GM18868 (cell line): ENCODE results near the gene RLIM.
"Not testable (repeated sequence)": the region's sequence is repeated elsewhere in the genome, so short reads cannot be mapped to it uniquely, and the experiment has no call there.

Experiments
- ATAC-seq: cut with Tn5 transposase; IDR thresholded peaks from one replicate; pipeline ENCODE4 v1.9.1; 2021; ENCODE audit warnings: mild to moderate bottlenecking, moderate library complexity; ENCODE audit not compliant: unreplicated experiment

RLIM gene, protein sequence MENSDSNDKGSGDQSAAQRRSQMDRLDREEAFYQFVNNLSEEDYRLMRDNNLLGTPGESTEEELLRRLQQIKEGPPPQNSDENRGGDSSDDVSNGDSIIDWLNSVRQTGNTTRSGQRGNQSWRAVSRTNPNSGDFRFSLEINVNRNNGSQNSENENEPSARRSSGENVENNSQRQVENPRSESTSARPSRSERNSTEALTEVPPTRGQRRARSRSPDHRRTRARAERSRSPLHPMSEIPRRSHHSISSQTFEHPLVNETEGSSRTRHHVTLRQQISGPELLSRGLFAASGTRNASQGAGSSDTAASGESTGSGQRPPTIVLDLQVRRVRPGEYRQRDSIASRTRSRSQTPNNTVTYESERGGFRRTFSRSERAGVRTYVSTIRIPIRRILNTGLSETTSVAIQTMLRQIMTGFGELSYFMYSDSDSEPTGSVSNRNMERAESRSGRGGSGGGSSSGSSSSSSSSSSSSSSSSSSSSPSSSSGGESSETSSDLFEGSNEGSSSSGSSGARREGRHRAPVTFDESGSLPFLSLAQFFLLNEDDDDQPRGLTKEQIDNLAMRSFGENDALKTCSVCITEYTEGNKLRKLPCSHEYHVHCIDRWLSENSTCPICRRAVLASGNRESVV

DNA sequence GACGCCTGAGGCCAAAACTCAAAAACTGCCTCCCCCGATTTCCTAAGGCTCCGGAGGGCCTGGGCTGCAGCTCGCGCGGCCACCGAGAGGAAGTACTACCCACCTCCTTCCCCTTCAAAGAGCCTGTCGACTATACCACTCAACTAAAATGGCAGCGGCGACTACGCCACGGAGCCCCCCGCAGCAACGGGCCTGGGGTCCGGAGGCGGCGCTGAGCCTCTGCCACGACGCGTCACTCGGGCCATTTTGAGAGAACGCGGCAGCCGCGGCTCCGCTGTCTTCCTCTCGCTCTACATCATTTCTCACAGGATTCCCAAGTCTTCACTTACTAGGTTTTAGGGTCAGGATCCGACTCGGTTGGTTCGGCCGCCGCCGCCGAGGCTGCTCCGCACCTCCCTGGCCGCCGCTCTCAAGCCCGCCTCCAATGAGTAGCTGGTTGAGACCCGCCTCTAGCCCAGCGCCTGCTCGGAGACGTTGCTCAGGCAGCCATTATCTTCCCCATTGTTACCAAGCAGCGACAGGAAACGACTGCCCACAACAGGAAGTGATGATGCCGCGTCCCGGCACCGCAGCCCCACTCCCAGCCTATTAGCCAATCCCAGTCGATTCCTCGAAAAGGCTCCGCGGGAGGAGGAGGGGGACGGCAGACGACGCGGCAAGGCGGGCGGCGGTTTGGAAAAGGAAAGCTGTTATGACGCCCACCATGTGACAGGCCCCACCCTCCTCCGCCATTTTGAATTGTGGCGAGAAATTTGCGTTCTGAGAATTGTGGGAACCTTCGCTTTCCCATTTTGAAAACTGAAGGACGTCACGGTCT is at the start of gene RLIM:
Gene RLIM (minus strand): TSS at position 532 of the 817 bp plus-strand sequence. CDS start 18,647 bp downstream, outside the sequence.
- ATAC-seq = peak; percentile 94

DNA sequence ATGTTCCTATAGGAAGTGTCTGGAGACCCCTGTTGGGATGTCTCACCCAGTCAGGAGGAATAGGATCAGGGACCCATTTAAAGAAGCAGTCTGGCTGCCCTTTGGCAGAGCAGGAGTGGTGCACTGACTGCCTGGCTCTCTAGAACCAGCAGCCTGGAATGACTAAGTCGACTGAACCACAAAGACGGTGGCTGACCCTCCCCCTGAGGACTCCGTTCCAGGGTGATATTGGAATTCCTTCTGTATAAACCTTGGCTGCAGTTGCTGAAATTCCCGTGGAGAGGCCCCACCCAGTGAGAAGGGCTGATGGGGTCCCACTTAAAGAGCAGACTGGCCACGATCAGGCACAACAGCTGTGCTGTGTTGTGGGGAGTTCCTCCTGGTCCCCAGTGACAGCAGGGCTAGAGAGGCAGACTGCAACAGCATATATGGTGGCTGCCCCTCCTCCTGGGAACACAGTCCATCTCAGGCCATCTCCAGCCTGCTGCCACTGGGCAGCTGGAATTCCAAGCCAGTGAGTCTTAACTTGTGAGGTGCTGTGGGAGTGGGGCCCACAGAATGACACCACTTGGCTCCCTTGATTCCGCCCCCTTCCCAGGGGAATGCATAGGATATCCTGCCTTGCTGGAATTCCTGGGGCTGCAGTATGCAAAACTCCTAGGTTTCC is 41.8 kb upstream of the RLIM start:
- no peak for ATAC-seq

DNA sequence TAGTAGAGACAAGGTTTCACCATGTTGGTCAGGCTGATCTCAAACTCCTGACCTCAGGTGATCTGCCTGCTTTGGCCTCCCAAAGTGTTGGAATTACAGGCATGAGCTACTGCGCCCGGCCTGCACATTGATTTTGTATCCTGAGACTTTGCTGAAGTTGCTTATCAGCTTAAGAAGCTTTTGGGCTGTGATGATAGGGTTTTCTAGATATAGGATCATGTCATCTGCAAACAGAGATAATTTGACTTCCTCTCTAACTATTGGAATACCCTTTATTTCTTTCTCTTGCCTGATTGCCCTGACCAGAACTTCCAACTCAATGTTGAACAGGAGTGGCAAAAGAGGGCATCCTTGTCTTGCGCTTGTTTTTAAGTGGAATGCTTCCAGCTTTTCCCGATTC is 40.5 kb upstream of the RLIM start:
- ATAC-seq = not testable (repeated sequence)

DNA sequence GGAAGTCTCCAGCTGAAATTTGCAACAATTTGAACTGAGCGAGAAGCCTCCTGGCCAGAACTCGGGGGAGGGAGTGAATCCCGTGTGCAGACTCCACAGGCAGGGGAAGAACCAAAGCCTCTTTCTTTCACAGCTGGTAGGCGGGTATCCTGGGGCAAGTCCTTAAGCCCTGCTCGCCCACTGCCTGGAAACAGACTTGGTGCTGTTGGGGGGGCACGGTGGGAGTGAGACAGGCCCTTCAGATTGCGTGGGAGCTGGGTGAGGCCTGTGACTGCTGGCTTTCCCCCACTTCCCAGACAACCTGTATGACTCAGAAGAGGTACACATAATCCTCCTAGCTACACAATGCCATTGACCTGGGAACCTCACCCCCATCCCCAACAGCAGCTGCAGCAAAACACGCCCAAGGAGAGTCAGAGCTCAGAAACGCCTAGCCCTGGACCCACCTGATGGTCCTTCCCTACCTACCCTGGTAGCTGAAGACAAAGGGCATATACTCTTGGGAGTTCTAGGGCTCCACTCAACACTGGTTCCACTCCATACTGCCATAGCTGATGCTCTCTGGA is 22.4 kb upstream of the RLIM start:
- no peak for ATAC-seq

DNA sequence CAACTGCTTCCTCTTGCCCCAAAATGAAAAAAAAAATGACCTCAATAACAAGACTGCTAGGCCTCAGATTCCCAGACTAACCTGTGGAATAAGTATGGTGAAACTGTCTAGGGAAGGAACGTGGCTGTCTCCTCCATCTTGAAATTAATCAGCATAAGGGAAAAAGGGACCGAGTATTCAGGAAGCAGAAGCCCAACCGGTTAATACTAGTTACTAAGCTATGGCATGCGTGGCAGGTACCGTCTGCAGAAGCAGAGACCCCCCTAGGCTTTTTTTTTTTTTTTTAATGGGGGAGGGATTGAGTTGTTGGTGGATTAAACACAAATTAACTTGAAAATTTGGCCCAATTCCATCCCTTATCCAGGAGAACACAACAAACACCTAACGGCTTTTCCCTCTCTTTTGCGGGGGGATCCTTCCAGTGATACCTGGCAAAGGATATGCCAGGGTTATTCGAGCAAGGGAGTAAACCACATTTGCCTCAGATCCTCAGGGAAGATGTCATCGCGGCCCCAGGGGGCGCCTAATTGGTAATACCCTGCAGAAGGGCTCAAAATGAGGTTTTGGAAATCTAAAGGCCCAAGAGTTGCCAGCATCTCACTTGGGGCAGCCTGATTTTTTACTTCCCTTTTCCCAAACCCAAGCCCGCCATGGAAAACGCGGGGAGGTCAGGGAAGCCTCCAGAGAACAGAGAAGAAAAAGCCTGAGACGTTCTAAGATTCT is 893 bp downstream of the RLIM start:
- no peak for ATAC-seq

DNA sequence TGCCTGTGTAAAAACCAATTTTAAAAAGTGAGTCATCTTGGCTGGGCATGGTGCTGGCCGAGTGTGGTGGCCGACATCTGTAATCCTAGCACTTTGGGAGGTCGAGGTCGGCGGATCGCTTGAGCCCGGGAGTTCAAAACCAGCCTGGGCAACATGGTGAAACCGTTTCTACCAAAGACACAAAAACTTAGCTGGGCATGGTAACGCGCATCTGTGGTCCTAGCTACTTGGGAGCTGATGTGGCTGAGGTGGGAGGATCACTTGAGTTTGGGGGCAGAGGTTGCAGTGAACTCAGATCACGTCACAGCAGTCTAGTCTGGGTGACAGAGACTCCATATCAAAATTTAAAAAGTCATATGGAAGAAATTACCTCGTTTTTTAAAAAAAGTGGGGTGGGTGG is 7.6 kb downstream of the RLIM start:
- no peak for ATAC-seq

DNA sequence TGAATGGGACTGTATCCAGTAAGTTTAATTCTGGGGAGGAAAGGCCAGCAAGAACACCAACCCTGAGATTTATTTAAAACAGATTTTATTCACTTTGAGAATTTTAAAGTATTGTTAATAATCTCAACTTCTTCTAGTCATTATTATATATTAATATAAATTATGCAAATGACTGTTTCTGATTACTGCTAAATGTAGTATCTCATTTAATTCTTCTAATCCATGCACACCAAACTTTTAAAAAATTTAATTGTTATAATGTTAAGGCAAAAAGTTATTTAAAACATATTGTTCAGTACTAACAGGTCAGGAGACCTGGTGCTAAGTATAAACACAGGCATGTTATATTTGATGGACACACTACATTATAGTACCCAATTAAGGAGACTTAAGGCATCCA is 8.1 kb downstream of the RLIM start:
- no peak for ATAC-seq

DNA sequence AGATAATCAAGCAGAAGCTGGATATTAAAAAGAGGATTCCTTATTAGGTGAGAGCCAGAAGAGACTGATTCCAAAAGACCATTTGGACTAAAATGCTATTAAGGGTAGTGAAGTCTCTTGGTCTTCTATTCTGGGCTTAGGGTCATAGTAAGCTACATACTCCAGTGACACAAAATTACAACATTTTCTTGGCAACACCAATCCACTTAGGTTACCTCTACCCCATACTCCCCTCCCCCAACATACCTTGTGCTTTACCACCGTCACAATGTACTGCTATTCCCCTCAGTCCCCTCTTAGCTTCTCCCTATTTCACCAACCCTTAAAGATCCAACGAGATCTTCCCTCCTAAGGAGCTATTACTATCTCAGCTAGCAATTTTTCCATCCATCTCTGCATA is 11.4 kb downstream of the RLIM start:
- no peak for ATAC-seq

DNA sequence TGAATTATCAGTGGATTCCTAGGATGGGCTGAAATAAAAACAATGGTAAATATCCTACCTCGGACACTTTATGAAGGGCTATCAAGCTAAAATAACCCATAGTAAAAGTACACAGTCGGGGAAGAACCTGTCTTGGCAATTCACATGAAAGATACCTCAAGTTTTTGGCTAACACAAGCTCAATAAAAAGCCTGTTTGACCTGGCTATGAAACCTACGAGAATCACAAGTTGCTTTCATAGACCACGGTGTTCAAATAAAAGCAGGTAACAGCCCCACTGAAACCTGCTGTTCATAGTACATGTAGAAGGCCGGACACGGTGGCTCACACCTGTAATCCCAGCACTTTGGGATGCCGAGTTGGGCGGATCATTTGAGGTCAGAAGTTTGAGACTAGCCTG is 12.3 kb downstream of the RLIM start:
- ATAC-seq = no peak

DNA sequence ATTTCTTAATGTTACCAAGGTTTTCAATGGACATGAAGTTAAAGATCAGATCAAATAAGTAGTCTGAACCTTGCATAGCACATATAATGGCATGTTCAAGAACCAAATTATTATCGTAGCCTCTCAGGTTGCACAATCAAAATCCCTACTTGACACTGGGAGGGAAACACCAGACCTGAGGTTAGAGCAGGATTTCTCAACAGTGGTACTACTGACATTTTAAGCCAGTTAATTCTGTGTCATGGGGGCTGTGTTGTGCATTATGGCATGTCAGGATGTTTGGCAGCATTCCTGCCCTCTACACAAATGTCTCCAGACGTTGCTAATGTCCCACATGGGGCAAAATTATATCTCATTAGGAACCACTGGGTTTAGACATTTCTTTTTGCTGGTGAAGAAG is 20.8 kb downstream of the RLIM start:
- ATAC-seq = no peak

DNA sequence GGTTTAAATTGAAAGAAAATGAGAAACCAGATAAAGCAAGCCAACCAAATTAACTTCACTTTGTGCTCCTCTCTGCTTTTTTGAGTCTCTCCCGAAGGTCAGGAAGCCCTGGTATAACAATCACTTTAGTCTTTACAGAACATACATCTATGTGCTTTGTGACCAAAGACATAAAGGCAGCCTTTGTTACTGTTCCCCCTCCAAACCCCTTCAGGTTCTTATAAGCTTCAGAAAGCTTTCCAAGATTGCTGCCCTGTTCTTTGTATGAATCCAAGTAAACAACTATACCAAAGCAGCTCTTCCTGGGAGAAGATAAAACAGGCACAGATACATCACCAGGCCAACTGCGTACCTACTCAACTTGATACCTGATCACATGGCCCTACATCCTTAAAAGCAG is 28.7 kb downstream of the RLIM start:
- ATAC-seq = no peak

DNA sequence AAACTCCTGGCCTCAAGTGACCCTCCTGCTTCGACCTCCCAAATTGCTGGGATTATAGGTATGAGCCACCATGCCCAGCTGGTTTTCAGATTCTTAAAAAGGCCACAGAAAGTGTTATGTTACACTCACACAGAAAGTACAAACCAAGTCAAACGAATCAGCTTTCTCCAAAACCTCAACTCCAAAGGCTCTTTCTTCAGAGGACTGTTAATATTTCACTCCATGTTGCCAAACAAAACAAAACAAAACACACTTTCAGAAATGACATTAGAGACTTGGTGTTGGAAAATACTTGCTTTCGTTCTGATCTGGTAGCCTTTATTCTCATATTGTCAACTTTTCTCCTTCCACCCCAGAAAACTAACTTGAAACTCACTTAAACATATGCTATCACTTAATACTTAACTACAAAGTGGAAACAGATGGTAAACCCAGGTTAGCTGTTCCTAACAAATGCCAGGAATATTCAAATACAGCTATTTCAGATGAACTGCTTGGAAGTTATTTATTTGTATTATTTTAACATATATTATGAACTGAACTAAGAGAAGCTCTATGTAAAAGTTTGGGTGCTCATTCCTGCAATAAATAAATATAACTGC is 34.7 kb downstream of the RLIM start:
- no peak for ATAC-seq

DNA sequence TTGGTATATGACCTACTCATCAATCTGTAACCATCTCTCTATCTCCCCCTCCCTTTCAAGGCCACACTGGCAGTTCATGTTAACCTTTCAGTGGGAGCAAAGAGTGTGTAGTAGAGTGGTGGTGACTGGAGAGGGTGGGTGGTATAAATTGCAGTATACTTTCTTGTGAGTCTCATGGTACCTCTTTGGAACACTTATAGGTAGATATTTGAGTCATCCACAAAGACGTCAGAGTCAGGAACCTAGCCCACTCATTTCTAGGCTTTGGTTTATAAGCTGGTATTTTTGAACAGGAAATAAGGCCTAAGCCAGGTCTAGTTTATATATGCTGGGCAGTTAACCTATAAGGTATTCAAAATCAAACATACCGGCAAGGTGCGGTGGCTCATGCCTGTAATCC is 36.3 kb downstream of the RLIM start:
- peak; percentile 72 for ATAC-seq

DNA sequence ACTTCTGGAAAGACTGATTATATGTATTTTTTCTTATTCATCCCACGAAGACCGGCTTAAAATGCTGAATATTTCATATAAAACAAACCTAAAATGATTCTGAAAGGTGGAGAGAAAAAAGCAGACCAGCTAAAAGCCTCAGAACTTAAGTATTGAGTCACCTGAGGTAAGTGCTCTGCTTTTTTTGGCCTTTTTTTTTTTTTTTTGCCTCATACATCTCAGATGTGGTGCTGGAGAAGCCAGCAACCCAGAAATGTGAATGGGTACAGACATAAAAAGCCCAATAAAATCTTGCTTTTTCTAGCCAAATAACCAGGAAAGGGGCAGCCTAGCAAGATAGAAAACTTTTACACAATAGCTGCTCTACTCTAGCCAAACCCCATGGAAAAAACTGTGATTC is 57.0 kb downstream of the RLIM start:
- ATAC-seq = no peak

DNA sequence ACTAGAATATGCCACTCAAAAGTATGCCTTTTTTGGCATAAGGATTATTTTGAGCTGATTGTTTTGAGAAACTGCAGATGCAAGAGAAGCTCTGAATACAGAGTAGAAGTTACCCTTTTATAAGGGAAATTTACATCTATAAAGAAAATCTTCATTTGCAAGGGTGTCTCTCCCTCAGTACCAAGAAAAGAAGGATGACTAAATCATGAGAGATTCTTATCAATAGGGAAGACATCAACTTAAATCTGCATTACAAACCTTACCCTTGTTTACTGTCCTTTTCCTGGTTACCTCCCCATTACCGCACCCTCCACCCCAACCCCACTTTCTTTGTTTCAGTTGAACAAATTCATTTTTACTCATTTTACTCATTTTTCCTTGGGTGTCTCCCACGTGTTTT is 62.5 kb downstream of the RLIM start:
- no peak for ATAC-seq

DNA sequence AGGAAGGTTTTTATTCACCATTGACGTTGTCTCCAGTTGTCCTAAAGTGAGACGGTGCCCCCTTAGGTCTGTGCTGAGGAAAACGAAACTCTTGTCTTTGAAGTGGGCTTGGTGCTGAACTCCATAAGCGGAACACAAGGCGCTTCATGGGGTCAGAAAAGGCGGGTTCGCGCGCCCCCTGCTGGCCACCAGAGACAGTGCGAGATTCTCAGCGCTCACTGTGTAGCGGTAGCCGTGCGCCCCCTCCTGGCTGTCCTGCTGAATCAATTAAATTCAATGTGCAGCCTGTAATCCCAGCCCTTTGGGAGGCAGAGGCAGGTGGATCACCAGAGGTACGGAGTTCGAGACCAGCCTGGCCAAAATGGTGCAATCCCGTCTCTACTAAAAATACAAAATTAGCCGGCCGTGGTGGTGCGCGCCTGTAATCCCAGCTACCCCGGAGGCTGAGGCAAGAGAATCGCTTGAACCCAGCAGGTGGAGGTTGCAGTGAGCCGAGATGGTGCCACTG is 64.1 kb downstream of the RLIM start:
- peak; percentile 92 for ATAC-seq

DNA sequence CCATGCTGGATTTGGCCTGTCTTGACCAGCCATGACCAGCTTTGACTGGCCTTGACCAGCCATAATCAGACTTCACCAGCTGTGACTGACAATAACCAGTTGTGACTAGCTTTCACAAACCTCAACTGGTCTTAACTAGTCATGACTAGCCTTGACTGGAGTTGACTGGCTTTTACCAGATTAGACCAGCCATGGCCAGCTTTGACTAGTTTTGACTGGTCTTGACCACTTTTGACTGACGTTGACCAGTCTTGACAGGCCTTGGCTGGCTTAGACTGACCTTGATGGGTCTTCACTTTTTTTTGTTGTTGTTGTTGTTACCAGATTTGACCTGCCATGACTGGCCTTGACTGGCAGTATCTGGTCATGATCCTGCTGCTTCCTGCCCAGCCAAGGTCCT is 67.4 kb downstream of the RLIM start:
- ATAC-seq = no peak

DNA sequence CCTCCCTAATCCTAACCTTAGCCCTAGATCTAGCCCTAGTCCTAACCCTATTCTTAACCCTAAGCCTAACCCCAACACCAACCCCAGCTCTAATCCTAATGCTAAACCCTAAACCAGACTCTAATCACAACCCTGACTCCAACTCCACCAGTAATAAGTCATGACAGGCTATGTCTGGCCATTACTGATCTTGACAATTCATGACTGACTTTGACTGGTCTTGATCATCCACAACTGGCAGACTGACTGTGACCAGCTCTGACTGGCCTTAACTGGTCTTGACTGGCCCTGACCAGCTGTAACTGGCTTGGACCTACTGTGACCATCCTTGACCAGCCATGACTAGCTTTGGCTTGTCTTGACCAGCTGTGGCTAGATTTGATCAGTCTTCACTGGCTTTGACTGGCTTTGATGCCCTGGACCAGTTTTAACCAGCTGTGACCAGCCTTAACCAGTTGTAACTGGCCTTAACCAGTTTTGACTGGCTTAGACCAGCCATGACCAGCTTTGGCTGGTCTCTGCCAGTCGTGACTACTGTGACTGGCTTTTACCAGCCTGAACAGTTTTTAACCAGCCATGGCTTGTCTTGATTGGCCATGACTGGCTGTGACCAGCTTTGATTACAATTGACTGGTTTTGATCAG is 68.4 kb downstream of the RLIM start:
- ATAC-seq = no peak

DNA sequence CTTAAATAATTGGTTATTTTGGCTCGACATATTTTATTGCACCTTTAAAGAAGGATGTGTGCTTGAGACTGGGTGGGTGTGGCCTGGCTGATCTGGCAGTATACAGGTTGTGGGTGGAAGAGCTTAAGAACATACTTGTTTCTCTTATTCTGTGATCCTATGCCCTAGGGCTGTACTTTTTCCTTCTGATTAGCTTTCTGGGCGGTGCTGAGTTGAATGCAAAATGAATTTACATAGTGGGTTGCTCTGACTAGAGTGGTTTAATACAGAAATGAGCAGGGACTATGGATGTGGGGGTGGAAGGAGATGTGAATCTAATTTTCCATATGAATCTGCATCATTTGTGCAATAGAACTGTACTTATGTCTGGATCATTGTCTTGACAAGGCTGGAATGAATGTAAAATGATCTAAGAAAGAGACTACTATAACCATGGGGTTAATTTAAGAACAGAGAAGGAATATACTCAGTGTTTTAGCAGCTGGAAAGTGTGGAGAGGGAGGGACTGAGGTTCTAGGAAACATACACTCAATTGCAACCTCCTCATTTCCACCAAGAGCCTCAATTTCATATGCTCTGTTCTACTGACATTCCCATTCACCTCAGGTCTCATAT is 73.7 kb downstream of the RLIM start:
- no peak for ATAC-seq
